ENCODE measurements around the gene SLC44A3. TPM values are rescaled to one million over a fixed set of nuclear protein-coding genes. Genes with fewer than 3 reads are reported as not detected.

Gene SLC44A3
- polyA plus RNA-seq, 1 of the 3 experiments (the other 2 are of a cell fraction) = 2.6 TPM

DNA sequence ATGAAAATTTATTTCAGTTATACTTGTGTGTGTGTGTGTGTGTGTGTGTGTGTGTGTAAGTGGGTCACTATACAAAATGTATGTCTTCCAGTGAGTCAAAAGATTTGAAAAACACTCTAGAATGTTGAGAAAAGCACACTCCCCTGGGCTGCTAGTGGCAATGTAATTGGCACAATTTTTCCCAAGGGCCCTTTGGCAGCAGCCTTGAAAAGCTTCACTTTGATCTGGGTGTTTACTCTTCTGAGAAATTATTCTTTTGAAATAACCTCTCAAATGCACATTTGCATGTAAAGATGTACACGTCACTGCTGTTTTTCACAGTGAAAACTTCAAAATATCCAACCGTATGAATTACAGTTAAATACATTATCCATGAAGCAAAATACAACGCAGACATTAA, 22.1 kb upstream of the SLC44A3 start:
- ChIA-PET POLR2A (no interaction called here), CTCF (interaction anchor here (1.1 kb wide), 1 partner anchor 28 kb away, joined by 3 read pairs; no protein-coding TSS in a partner anchor)
- Histone ChIP-seq H4K20me1 (ENCODE audit: insufficient read depth) (no peaks in the 10 kb centered on the region), H3K9me2 (no peaks in the 10 kb centered on the region), H3K36me3 (replicated peaks in 1 of 2; ENCODE audit: control insufficient read depth in 1 of 2, insufficient read depth in 2 of 2, low read length in 1 of 2) (no peaks in the 10 kb centered on the region), H3K9me3 (no peaks in the 10 kb centered on the region), H3K79me2 (ENCODE audit: insufficient read depth) (no peaks in the 10 kb centered on the region), H3K4me2 (no peak overlapping the region), H3F3A (replicated peaks; ENCODE audit: insufficient read depth) (peaks cover 4% of the 10 kb centered on the region), H3K27me3 (ENCODE audit: insufficient read depth) (no peaks in the 10 kb centered on the region), H2AFZ (ENCODE audit: low read depth) (no peak overlapping the region), H3K4me1 (ENCODE audit: control insufficient read depth in 1 of 2, insufficient read depth in 2 of 2, low read depth in 1 of 2, low read length in 1 of 2) (peaks cover 8 to 12% of the 10 kb centered on the region in 2 experiments; a peak in 3 of 4 replicates), H3K9ac (no peak overlapping the region), H3K4me3 (ENCODE audit: low read depth in 2 of 2, low read length in 1 of 2) (no peak overlapping the region), H3K27ac (ENCODE audit: low read depth in 2 of 2, low read length in 1 of 2) (no peak overlapping the region)
- TF ChIP-seq ELF1 (IDR thresholded peaks at IDR 0.05) = no peak
- TF ChIP-seq, protein P1, sequence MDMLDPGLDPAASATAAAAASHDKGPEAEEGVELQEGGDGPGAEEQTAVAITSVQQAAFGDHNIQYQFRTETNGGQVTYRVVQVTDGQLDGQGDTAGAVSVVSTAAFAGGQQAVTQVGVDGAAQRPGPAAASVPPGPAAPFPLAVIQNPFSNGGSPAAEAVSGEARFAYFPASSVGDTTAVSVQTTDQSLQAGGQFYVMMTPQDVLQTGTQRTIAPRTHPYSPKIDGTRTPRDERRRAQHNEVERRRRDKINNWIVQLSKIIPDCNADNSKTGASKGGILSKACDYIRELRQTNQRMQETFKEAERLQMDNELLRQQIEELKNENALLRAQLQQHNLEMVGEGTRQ (IDR thresholded peaks at IDR 0.05; ENCODE audit: borderline replicate concordance, low read depth, low read length) = no peak
- TF ChIP-seq MEF2A (IDR thresholded peaks at IDR 0.05; ENCODE audit: borderline replicate concordance, low read depth) = no peak
- no peak for TF ChIP-seq SMC3 (IDR thresholded peaks at IDR 0.05; ENCODE audit: low read depth, low read length)
- TF ChIP-seq, protein P2, sequence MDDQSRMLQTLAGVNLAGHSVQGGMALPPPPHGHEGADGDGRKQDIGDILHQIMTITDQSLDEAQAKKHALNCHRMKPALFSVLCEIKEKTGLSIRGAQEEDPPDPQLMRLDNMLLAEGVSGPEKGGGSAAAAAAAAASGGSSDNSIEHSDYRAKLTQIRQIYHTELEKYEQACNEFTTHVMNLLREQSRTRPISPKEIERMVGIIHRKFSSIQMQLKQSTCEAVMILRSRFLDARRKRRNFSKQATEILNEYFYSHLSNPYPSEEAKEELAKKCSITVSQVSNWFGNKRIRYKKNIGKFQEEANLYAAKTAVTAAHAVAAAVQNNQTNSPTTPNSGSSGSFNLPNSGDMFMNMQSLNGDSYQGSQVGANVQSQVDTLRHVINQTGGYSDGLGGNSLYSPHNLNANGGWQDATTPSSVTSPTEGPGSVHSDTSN (IDR thresholded peaks at IDR 0.05) = no peak
- TF ChIP-seq GABPA (IDR thresholded peaks at IDR 0.05; ENCODE audit: low read depth) = no peak
- no peak for TF ChIP-seq RAD21 (IDR thresholded peaks at IDR 0.05; ENCODE audit: low read length)
- no peak for TF ChIP-seq JUND (IDR thresholded peaks at IDR 0.05)
- no peak for TF ChIP-seq FOXJ3 (CRISPR knock-in tag; IDR thresholded peaks at IDR 0.05)
- TF ChIP-seq EZH2phosphoT487 (IDR thresholded peaks at IDR 0.05; ENCODE audit: borderline replicate concordance, low read depth) = no peak
- TF ChIP-seq, protein P3, sequence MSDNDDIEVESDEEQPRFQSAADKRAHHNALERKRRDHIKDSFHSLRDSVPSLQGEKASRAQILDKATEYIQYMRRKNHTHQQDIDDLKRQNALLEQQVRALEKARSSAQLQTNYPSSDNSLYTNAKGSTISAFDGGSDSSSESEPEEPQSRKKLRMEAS (IDR thresholded peaks at IDR 0.05; ENCODE audit: low read depth) = no peak
- no peak for TF ChIP-seq SIN3A (IDR thresholded peaks at IDR 0.05; ENCODE audit: borderline replicate concordance, low read depth, low read length)
- no peak for TF ChIP-seq TCF12 (IDR thresholded peaks at IDR 0.05)
- TF ChIP-seq FOSL2 (IDR thresholded peaks at IDR 0.05; ENCODE audit: borderline replicate concordance, low read depth) = no peak
- TF ChIP-seq, protein P4, sequence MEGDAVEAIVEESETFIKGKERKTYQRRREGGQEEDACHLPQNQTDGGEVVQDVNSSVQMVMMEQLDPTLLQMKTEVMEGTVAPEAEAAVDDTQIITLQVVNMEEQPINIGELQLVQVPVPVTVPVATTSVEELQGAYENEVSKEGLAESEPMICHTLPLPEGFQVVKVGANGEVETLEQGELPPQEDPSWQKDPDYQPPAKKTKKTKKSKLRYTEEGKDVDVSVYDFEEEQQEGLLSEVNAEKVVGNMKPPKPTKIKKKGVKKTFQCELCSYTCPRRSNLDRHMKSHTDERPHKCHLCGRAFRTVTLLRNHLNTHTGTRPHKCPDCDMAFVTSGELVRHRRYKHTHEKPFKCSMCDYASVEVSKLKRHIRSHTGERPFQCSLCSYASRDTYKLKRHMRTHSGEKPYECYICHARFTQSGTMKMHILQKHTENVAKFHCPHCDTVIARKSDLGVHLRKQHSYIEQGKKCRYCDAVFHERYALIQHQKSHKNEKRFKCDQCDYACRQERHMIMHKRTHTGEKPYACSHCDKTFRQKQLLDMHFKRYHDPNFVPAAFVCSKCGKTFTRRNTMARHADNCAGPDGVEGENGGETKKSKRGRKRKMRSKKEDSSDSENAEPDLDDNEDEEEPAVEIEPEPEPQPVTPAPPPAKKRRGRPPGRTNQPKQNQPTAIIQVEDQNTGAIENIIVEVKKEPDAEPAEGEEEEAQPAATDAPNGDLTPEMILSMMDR (IDR thresholded peaks at IDR 0.05) = no peak
- TF ChIP-seq YY1 (IDR thresholded peaks at IDR 0.05; ENCODE audit: low read depth) = no peak
- no peak for TF ChIP-seq POLR2AphosphoS5 (IDR thresholded peaks at IDR 0.05; ENCODE audit: low read depth, low read length)
- DNase-seq = no peak
- WGBS (ENCODE audit: low lambda C conversion rate) = 93% methylated on average over 3 of the region's 3 CpGs

Data from SK-N-SH (cell line).